Ishikawa (cell line): ENCODE measurements around the gene BLOC1S3.

Experiments used
- CEBPB ChIP-seq: IDR thresholded peaks from 2 replicates; pipeline ENCODE4 v1.6.1; 2012
- CREB1 ChIP-seq: IDR thresholded peaks from 2 replicates; pipeline ENCODE4 v1.6.1; 2012; ENCODE audit warnings: low read depth
- EP300 ChIP-seq: IDR thresholded peaks from 2 replicates; pipeline ENCODE4 v1.6.1; 2012; ENCODE audit warnings: borderline replicate concordance
- FOXM1 ChIP-seq: IDR thresholded peaks from 2 replicates; pipeline ENCODE4 v1.6.1; 2012; ENCODE audit warnings: low read depth, borderline replicate concordance
- MAX ChIP-seq: IDR thresholded peaks from 2 replicates; pipeline ENCODE4 v1.6.1; 2012
- NFIC ChIP-seq: IDR thresholded peaks from 2 replicates; pipeline ENCODE4 v1.6.1; 2012
- RAD21 ChIP-seq: IDR thresholded peaks from 2 replicates; pipeline ENCODE4 v1.6.1; 2012; ENCODE audit warnings: low read depth
- REST ChIP-seq: IDR thresholded peaks from 2 replicates; pipeline ENCODE4 v1.6.1; 2012; ENCODE audit warnings: low read depth, mild to moderate bottlenecking
- TAF1 ChIP-seq: IDR thresholded peaks from 2 replicates; pipeline ENCODE4 v1.6.1; 2012; ENCODE audit warnings: low read depth, mild to moderate bottlenecking
- TCF12 ChIP-seq: IDR thresholded peaks from 2 replicates; pipeline ENCODE4 v1.6.1; 2012; ENCODE audit warnings: low read depth
- YY1 ChIP-seq: IDR thresholded peaks from 2 replicates; pipeline ENCODE4 v1.6.1; 2012; ENCODE audit warnings: low read depth
- TF ChIP-seq, protein P1 (sequence below): IDR thresholded peaks from 2 replicates; pipeline ENCODE4 v1.6.1; 2012

DNA sequence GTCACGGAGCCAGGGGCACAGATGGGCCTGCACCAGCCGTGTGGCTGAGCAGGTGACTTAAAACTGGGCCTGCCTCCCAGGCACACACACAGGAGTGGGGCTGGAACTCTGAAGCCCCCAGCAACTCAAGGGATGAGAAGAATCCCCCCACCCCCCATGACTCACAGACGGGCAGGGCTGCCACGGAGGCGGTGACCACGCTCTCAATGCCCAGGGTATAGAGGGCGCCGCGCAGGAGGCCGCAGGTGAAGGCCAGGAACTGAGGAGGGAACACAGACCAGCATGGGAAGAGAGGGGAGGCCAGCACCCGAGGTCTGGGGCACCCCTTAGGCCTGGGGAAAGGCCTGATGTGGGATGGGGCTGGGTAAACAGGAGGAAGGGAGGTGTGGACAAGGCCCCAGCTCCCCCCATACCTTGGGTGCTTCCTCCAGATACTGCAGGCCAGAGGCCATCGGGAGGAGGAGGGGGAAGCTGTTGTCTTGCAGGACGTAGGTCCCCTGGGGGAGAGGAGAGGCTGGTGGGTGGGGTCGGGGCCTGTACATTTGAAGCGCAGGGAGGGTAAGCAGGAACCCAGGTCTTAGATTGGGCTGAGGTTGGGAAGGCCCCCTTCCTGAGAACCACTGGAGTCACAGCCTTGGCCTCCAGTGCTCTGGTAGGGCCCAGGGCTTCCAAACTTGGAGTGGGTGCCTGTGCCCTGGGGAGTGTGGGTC, 14.7 kb upstream of the BLOC1S3 start:
- TF ChIP-seq TAF1 (no peak), MAX (no peak), EP300 (no peak), FOXM1 (no peak), NFIC (no peak), REST (no peak), CREB1 (no peak), YY1 (no peak), TCF12 (no peak), RAD21 (no peak), CEBPB (no peak)
- TF ChIP-seq, protein P1, sequence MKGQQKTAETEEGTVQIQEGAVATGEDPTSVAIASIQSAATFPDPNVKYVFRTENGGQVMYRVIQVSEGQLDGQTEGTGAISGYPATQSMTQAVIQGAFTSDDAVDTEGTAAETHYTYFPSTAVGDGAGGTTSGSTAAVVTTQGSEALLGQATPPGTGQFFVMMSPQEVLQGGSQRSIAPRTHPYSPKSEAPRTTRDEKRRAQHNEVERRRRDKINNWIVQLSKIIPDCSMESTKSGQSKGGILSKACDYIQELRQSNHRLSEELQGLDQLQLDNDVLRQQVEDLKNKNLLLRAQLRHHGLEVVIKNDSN = no peak
